ENCODE measurements around the gene TSPAN4. TPM values are rescaled to one million over a fixed set of nuclear protein-coding genes. Genes with fewer than 3 reads are reported as not detected.

TSPAN4 gene
- total RNA-seq, 1 donor from 2014 or later = 50.8 TPM

GRCh38 chr11:887589-887988 lies 44.9 kb downstream of the TSPAN4 start:
- FAIRE-seq = no peak
- Histone ChIP-seq H3K27me3 (ENCODE audit: control insufficient read depth, insufficient read depth, low read length) (no peaks in the 10 kb centered on the region), H3K4me3 (ENCODE audit: low read depth, low read length) (no peak overlapping the region), H3K36me3 (ENCODE audit: control insufficient read depth, insufficient read depth, low read length) (peaks cover 18% of the 10 kb centered on the region)
- DNase-seq (ENCODE audit: low read depth) = no peak
- no peak for TF ChIP-seq CTCF (IDR thresholded peaks at IDR 0.05; ENCODE audit: insufficient read depth, low read length, severe bottlenecking)

DNA sequence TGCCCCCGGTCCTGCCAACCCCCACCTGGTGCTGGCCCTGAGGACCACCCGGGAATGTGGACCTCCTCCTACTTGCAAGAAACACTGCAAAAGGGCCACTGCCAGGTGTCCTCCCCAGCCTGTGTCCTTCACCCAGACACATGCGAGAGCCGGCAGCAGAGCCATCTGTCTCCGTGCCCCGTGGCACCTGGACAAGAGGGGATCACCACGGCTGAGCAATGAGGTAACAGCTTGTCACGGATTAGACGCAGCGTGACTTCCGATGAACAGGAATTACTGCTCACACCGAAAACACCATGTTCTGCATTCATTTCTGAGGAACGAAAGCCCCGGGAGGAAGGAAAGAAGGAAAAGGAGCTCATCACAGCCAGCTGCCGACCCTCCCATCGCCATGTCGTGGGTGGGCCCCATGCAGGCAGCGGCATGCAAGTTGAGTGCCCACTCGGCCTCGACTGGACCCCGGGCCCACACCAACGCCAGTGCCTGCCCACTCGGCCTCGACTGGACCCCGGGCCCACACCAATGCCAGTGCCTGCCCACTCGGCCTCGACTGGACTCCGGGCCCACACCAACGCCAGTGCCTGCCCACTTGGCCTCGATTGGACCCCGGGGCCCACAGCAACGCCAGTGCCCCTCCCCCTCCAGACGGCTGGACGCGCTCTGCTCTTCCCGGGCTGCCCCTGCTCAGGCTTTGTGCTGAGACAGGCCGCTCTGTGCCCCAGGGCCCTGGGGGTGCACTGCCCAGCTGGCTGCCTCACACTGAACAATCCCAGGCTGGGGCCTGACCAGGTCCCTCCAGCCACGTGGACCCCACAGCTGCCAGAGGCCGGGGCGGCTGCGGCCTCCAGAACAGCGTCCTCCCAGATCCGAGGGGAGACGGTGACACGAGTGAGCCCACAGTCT lies 45.9 kb downstream of the TSPAN4 start:
- Histone ChIP-seq H3K36me3 (ENCODE audit: control insufficient read depth, insufficient read depth, low read length) (peaks cover 16% of the 10 kb centered on the region), H3K27me3 (ENCODE audit: control insufficient read depth, insufficient read depth, low read length) (no peaks in the 10 kb centered on the region), H3K4me3 (ENCODE audit: low read depth, low read length) (no peak overlapping the region)
- DNase-seq (ENCODE audit: low read depth) (no peak), FAIRE-seq (peak; percentile 55)
- TF ChIP-seq CTCF (IDR thresholded peaks at IDR 0.05; ENCODE audit: insufficient read depth, low read length, severe bottlenecking) = no peak

DNA sequence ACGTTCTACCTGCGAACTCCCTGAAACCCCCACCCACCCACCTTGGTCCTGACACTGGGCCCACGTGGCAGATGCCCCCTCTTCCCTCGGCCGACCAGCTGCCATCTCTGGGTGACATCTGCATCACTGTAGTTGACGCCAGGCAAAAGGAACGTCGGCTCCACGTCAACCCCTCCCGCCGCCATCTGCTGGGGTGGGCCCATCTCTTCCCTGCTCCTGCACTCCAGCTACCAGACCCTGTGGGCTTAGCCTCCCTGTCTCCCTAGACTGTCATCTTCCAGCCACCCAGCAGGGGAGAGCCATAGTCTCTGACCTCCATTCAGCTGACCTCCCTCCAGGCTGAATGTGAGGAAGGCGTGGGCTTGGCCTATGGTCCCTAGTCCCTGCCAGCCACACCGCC lies 46.6 kb downstream of the TSPAN4 start:
- TF ChIP-seq CTCF (IDR thresholded peaks at IDR 0.05; ENCODE audit: insufficient read depth, low read length, severe bottlenecking) = no peak
- FAIRE-seq = no peak

GRCh38 chr11:889687-890475 lies 47.2 kb downstream of the TSPAN4 start:
- H3K4me3 ChIP-seq (ENCODE audit: low read depth, low read length) = no peak overlapping the region
- no peaks in the 10 kb centered on the region for H3K27me3 ChIP-seq (ENCODE audit: control insufficient read depth, insufficient read depth, low read length)
- H3K36me3 ChIP-seq (ENCODE audit: control insufficient read depth, insufficient read depth, low read length) = peaks cover 16% of the 10 kb centered on the region
- FAIRE-seq (no peak), DNase-seq (ENCODE audit: low read depth) (no peak)
- TF ChIP-seq CTCF (IDR thresholded peaks at IDR 0.05; ENCODE audit: insufficient read depth, low read length, severe bottlenecking) = no peak

More for the DNA sequence above, 46.6 kb downstream of the TSPAN4 start:
- no peak for DNase-seq (ENCODE audit: low read depth)
- no peak overlapping the region for H3K4me3 ChIP-seq (ENCODE audit: low read depth, low read length)
- peaks cover 16% of the 10 kb centered on the region for H3K36me3 ChIP-seq (ENCODE audit: control insufficient read depth, insufficient read depth, low read length)
- H3K27me3 ChIP-seq (ENCODE audit: control insufficient read depth, insufficient read depth, low read length) = no peaks in the 10 kb centered on the region

GRCh38 chr11:890794-891540 lies 48.3 kb downstream of the TSPAN4 start:
- TF ChIP-seq CTCF (IDR thresholded peaks at IDR 0.05; ENCODE audit: insufficient read depth, low read length, severe bottlenecking) = no peak

More at GRCh38 chr11:890794-891540, 48.3 kb downstream of the TSPAN4 start:
- H3K4me3 ChIP-seq (ENCODE audit: low read depth, low read length) = no peak overlapping the region
- DNase-seq (ENCODE audit: low read depth) (no peak), FAIRE-seq (no peak)
- H3K27me3 ChIP-seq (ENCODE audit: control insufficient read depth, insufficient read depth, low read length) = no peaks in the 10 kb centered on the region
- H3K36me3 ChIP-seq (ENCODE audit: control insufficient read depth, insufficient read depth, low read length) = peaks cover 15% of the 10 kb centered on the region
